OCI-M1 (cell line): Measurements from ENCODE around the gene TCOF1.

Experiments
- DNase-seq: peaks from one replicate; lab custom pipeline; 2025; lab: John Stamatoyannopoulos, UW

Gene TCOF1

GRCh38 chr5:150431048-150431447 is 73.6 kb downstream of the TCOF1 start:
- DNase-seq = no peak

- DNase-seq = no peak
Measured at GRCh38 chr5:150431574-150431973, 74.1 kb downstream of the TCOF1 start.

GRCh38 chr5:150434464-150434863 is 77.0 kb downstream of the TCOF1 start:
- no peak for DNase-seq

GRCh38 chr5:150436141-150436680 is 78.7 kb downstream of the TCOF1 start:
- peak; percentile 88 for DNase-seq

GRCh38 chr5:150438873-150439546 is 81.5 kb downstream of the TCOF1 start:
- peak; percentile 26 for DNase-seq

- DNase-seq = no peak
Measured at GRCh38 chr5:150440948-150441812, 83.7 kb downstream of the TCOF1 start.

- no peak for DNase-seq
Measured at GRCh38 chr5:150441813-150442698, 84.6 kb downstream of the TCOF1 start.

GRCh38 chr5:150442699-150443080 is 85.2 kb downstream of the TCOF1 start:
- no peak for DNase-seq

GRCh38 chr5:150443242-150444075 is 86.0 kb downstream of the TCOF1 start:
- DNase-seq = no peak

- DNase-seq = no peak
Measured at GRCh38 chr5:150444770-150445169, 87.3 kb downstream of the TCOF1 start.

GRCh38 chr5:150446088-150446487 is 88.6 kb downstream of the TCOF1 start:
- no peak for DNase-seq

- no peak for DNase-seq
Measured at GRCh38 chr5:150446583-150446982, 89.1 kb downstream of the TCOF1 start.

- DNase-seq = no peak
Measured at GRCh38 chr5:150447188-150447587, 89.7 kb downstream of the TCOF1 start.

- peak; percentile 42 for DNase-seq
Measured at GRCh38 chr5:150448334-150448733, 90.8 kb downstream of the TCOF1 start.

- DNase-seq = no peak
Measured at GRCh38 chr5:150448952-150449516, 91.5 kb downstream of the TCOF1 start.
